Embryonic facial prominence (tissue), 1 donor: Measurements from ENCODE around the gene NSUN6.

Source experiments
- DNase-seq: peaks from one replicate; pipeline ENCODE4 v3.0.0-alpha.2; 2016; ENCODE audit errors: extremely low spot score

Gene NSUN6, protein sequence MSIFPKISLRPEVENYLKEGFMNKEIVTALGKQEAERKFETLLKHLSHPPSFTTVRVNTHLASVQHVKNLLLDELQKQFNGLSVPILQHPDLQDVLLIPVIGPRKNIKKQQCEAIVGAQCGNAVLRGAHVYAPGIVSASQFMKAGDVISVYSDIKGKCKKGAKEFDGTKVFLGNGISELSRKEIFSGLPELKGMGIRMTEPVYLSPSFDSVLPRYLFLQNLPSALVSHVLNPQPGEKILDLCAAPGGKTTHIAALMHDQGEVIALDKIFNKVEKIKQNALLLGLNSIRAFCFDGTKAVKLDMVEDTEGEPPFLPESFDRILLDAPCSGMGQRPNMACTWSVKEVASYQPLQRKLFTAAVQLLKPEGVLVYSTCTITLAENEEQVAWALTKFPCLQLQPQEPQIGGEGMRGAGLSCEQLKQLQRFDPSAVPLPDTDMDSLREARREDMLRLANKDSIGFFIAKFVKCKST

GRCh38 chr10:18651324-18652007, at the start of gene NSUN6:
Gene NSUN6 (minus strand): TSS chr10:18651587. CDS start chr10:18651203, 384 bp downstream.
- peak; percentile 86 for DNase-seq

DNA sequence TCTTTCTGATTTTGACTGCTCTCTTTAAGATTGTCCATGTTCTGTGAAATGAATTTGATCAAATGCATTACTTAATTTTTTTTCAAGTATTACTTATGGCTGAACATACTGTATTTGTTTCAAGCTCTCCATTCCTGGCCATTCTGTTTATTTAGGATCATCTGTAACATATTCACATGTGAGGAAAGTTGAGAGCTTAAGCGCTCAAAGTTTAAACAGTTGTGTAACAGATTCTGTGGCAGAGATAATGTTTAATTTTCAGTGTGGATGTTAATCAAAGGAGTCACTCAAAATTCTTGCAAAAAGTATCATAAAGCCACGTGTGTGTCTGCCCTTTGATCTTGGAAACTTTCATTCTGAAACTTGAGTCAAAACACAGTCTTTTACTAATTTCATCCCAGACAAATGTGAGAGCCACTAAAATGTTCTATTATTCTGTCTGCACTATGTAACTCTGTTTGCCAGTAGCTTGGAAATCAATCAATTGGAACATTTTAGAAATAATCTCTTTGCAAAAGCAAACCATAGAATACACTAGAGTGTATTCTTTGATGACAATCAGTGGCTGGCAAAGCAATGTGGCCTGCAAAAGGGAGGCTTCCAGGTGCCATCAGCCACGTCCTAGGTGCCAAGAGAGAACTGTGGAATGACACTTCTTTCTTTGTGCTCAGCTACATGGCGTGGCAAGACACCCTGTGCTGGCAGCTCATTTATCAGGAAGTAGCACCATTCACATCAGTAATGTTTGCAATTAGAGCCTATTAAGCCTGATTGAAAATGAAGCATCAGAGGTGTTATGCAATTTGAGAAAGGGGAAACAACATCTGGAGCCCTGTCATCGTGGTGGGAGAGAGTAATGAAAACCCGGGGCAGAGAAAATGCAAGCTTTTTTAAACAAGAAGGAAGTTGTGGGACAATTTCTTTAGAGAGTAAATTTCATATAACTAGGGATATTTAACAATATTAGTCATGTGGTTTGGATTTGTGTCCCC, 48.8 kb upstream of the NSUN6 start:
- DNase-seq, result no peak

DNA sequence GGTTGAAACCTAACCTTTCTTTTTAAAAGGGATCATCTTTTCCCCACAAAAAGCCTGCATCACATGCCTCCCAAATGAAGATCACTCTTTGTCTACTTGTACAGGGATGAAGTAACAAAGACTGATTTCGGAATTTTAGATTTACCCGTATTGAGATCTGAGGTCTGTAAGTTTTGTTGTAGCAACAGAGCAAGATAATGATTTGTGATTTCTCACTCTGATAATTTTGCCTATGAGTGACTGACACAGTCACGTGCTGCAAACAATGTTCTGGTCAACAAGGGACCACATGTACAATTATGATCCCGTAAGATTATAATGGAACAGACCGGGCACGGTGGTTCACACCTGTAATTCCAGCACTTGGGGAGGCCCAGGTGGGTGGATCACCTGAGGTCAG, 39.2 kb upstream of the NSUN6 start:
- no peak for DNase-seq

DNA sequence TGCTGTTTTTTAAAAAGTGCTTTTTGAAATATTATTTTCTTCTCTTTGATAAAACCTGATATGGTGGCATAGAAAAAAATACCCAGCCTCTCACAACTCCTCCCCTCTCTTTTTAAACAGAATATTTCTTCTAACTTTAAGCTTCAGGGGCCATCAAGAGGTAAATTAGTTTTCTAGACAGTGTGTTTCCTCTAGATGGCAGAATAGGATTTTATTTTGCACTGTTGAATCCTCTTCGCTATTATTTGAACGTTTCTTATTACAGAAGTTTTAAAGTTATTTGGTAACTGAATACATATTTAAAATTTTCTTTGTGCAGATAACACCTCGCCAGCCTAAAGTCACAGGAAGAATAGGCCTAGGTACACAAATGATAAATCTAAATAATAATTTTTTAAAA, 38.1 kb upstream of the NSUN6 start:
- peak; percentile 55 for DNase-seq

GRCh38 chr10:18687706-18688105, 36.3 kb upstream of the NSUN6 start:
- no peak for DNase-seq

GRCh38 chr10:18687195-18687594, 35.8 kb upstream of the NSUN6 start:
- no peak for DNase-seq

GRCh38 chr10:18685555-18685954, 34.2 kb upstream of the NSUN6 start:
- no peak for DNase-seq

DNA sequence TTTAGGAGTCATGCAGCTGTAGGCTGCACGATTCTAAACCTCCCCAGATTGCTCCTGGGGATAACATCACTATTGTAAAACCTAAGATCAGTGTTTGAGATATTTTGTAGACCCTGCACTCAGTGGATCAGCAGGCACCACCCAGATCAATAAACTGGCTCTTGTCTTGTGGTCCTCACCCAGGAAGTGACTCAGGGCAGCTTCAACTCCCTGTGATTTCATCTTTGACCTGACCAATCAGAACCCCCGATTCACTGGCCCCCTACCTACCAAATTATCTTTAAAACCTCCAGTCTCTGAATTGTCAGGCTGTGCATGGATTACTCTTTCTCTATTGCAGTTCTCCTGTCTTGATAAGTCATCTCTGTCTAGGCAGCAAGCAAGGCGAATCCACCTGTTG, 33.6 kb upstream of the NSUN6 start:
- DNase-seq, result no peak

DNA sequence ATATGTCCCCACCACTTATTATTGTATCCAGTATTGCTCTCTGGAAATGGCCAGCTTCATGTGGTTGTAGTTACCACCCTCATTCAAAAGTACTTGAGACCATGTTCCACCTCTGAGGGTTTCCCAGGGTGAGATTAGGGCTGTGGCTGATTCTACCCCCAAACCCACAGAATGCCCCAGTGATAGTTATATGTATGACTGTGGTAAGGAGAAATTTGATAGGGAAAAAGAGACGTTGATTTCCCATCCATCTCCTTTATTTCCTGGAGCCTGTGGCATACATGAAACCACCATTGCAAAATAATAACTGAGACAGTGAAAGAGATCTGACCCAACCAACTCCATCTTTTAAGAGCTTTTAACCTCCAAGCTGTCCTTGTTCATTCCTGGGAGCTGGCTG, 33.0 kb upstream of the NSUN6 start:
- DNase-seq, result no peak

- no peak for DNase-seq
Observed at GRCh38 chr10:18683427-18683826, 32.0 kb upstream of the NSUN6 start.

GRCh38 chr10:18681971-18682411, 30.6 kb upstream of the NSUN6 start:
- DNase-seq, result no peak

DNA sequence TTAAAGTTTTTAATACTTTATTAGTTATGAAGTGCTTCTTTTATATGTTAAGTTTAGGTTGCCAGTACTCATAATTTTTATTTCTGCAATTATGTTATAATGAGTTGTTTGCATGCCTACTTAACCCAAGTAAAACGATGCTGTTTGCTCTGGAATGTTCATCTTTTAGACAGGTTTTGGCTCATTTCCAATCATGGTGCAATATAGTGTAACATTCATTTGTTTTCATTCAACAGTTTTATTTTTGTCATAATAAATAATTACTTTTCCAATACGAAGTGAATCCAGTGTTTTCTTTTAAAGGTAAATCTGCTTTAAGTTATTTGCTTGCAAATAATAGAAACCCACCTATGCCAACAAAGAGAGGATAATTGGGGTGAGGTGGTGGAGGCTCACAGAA, 30.0 kb upstream of the NSUN6 start:
- DNase-seq, result no peak

GRCh38 chr10:18680754-18681153, 29.4 kb upstream of the NSUN6 start:
- DNase-seq, result no peak

- DNase-seq, result no peak
Observed at GRCh38 chr10:18675086-18675801, 23.9 kb upstream of the NSUN6 start.

GRCh38 chr10:18668026-18668425, 16.6 kb upstream of the NSUN6 start:
- no peak for DNase-seq

- DNase-seq, result no peak
Observed at GRCh38 chr10:18666810-18667209, 15.4 kb upstream of the NSUN6 start.

DNA sequence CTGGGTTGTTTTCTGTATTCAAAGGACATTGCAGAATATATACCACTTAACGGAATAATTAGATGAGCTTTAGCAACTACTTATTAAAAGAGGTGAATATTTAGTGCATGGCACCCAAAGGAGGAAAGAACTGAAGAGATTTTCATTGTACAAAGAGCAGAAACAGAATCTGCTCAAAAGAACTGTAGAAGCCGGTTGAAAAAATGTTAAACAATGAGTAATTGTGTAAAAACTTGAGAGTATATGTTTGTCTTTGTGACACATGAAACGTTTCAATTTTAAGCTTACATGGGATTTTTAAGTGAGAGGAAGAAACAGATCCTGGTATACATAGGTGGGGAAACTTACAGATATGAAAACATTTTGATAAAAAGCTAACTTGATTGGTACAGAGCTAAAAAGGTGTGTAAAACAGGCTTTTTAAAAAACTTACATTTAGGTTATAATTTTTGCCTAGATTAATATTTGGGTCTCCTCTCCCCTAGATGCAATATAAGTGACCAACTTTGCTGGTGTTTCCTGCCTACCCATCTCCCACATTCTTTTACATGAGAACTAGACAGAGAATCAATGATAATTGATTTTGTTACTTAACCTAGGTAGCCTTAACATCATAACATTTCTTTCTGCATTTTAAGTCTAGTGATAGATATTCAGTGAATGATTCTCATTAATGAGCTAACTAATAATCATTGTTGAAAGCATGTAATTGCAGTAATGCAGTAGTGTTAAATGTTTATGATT, 14.6 kb upstream of the NSUN6 start:
- no peak for DNase-seq

- DNase-seq, result no peak
Observed at GRCh38 chr10:18664841-18665478, 13.6 kb upstream of the NSUN6 start.

- no peak for DNase-seq
Observed at GRCh38 chr10:18660816-18661431, 9.5 kb upstream of the NSUN6 start.
